ENCODE results near the gene CYFIP1.

CYFIP1 gene

DNA sequence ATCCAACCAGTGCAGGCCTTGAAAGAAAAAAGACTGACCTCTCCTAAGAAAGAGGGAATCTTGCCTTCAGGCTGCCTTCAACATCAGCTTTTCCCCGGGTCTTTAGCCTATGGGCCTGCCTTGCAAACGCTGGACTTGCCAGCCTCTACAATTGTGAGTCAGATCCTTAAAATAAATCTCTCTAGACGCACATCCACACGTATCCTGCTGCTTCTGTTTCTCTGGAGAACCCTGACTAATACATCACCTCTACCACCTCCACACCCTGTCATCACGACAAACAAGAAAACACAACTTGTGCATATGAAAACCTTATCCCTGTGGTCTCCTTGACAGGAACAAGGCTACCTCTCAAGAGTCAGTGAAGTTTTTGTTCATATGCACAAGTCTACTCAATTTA, 11.8 kb downstream of the CYFIP1 start:
- no peak for DNase-seq (ENCODE audit: low read depth)

- DNase-seq (ENCODE audit: low read depth): no peak
These were observed 12.9 kb downstream of the CYFIP1 start for GRCh38 chr15:22967084-22967770.

DNA sequence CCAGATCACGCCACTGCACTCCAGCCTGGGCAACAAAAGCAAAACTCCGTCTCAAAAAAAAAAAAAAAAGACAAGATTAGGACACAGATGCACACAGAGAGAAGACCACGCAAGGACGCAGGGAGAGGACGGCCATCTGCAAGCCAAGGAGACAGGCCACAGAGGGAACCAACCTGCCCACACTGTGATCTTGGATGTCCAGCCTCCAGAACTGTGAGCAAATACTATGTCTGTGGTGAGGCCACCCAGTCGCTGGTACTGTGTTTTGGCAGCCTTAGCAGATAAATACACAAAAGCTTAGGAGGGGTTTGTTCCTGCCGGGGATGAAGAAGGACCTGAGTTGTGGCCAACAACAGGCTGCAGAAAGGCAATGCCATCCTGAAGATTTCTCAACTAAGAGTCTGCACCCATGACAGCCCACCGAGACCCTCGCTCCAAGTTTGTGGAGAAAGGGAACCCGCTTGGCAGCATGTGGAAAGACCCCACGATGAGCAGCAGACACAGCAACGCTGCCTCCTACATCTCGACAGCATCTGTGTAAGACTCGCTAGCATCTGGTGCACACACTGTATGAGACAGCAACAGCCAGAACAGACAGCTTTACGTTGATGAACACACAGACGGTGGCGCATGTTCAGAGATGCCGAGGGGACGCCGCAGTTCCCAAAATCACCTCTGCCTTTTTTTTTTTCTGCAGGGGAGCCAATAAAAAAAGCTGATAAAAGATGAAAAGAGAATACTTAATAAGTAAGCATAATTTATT, 13.7 kb downstream of the CYFIP1 start:
- no peak for DNase-seq (ENCODE audit: low read depth)

DNA sequence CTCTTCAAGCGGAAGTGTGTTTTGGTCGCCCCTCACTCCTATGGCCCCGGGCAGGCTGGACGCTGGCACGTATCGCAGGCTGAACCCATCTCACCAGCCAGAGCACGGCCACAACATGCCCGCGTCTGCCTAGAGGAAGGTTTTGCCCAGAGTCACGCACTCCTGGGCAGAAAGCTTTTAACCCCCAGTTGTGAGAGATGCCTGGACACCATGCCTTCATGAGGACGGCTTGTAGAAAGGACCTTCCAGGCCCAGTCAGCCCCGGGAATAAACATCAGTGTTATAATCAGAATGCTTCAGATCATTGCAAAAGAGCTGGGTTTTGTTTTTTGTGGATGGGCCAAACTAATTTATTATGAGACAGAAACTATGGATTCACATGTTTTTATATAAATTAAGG, 16.5 kb downstream of the CYFIP1 start:
- DNase-seq (ENCODE audit: low read depth): no peak

DNA sequence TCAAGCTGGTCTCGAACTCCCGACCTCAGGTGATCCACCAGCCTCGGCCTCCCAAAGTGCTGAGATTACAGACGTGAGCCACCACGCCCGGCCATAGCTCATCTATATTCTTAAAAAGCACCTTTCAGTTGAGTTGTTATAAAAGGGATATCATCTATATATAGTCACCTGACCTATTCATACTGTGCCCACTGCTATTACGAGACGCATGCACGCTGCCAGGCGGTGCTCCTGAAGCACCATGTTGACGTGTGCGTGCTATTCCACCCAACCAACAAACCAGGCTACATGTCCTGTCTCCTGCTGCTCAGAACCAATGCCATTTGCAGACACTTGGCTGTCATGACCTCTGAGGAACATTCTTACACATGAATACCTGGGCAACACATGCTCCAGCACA, 17.6 kb downstream of the CYFIP1 start:
- no peak for DNase-seq (ENCODE audit: low read depth)

- no peak for DNase-seq (ENCODE audit: low read depth)
These were observed 18.4 kb downstream of the CYFIP1 start for GRCh38 chr15:22961762-22962161.

DNA sequence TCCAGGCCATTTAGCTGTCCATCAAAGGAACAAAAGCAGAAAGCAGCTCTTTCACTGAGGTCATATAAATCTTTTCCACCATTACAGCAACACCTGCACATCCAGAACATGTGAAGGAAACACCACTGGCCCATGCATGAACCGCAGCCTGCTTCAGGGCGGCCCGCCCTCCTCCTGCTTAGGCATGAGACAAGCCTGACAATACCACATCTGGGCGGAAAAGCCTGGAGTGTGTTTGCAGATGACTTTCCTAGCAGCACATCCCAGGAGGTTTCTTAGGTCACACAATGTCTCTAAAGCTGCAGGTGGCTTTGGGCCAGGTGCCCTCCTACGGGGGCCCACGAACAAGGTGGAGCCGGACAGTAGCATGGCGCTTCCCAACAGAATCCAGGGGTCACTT, 19.6 kb downstream of the CYFIP1 start:
- no peak for DNase-seq (ENCODE audit: low read depth)

GRCh38 chr15:22960126-22960525, 20.0 kb downstream of the CYFIP1 start:
- DNase-seq (ENCODE audit: low read depth): no peak

GRCh38 chr15:22959321-22960101, 20.7 kb downstream of the CYFIP1 start:
- DNase-seq (ENCODE audit: low read depth): no peak

DNA sequence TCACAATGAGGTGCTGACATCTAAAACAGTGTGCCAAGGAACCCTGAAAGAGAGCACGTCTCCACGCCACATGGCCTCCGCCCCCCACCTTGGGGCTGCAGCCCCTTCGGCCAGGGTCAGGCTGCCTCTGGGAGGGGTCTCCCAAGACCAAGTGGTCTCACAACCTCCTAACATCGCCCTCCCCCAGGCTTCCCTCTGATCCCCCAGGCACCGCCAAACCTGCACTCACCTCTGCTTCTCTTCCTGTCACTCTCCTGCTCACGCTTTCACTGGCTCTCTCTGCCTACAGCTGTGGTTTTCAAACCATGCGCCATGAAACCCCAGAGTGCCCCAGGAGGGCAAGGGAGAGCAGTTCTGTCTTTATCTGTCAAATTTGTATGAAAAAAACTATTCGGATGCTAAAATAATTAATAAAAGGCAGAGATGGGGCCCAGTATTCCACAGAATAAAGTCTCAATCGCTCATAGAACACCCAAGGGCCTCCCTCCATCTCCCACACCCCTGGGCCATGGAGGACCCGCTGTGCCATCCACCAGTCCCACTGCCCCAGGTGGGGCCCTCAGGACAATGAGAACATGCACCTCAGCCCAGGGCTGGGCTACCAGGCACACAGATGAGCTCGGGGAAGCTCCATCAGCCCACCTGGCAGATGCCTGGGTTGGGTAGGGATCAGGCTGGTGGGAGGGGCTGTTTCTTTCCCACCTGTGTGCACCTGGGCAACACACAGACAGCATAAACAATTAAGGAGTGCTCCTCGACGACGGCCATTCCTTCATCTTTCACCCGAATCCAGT, 21.5 kb downstream of the CYFIP1 start:
- no peak for DNase-seq (ENCODE audit: low read depth)

DNA sequence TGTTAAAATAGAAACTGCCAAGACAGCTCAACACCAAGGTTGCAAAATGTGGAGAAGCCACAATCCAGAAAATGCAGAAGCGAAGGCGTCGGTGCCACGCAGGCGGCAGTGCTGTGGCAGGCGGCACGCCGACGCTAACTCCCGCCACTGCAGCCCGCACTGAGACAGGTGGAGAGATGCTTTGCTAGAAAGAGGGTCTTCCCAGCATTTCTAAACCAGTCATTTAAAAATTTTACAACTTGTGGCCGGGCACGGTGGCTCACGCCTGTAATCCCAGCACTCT, 23.2 kb downstream of the CYFIP1 start:
- DNase-seq (ENCODE audit: low read depth): no peak

- no peak for DNase-seq (ENCODE audit: low read depth)
These were observed 23.8 kb downstream of the CYFIP1 start for GRCh38 chr15:22956257-22956977.

GRCh38 chr15:22955544-22956119, 24.5 kb downstream of the CYFIP1 start:
- no peak for DNase-seq (ENCODE audit: low read depth)

DNA sequence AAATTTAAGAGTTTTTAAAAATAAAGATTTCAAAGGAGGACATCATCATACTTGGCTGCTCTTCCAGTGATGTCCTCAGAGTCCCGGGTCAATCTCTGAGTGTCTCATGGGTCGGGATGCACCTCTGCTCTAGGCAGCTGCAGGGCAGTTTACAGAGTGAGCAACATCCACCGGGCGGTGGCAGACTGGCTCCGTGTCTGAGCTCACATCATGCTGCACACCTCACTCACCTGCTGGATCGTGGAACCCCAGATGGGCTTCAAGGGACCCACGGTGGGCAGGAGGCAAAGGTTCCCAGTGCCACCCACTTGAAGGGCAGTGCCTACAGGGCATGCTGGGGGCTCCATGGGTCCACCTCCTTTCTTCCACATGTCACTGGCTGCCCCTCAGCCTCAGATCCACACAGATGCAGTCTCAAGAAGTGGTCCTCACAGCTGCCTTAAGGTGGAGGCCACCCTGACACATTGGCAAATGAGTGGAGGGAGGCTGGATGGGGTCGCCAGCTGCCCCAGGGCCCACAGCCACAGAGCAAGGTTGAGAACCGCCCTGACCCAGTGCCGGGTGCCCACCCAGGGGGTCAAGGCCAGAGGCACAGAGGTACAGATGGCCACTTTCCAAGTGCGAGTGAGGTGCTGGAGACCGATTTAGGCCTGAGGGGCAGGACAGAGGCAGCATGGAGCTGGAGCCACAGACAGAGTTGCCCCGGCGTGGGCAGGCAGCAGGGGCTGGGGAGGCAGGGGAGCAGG, 25.2 kb downstream of the CYFIP1 start:
- no peak for DNase-seq (ENCODE audit: low read depth)

- no peak for DNase-seq (ENCODE audit: low read depth)
These were observed 25.8 kb downstream of the CYFIP1 start for GRCh38 chr15:22954326-22954725.

- DNase-seq (ENCODE audit: low read depth): no peak
These were observed 27.2 kb downstream of the CYFIP1 start for GRCh38 chr15:22952796-22953579.

DNA sequence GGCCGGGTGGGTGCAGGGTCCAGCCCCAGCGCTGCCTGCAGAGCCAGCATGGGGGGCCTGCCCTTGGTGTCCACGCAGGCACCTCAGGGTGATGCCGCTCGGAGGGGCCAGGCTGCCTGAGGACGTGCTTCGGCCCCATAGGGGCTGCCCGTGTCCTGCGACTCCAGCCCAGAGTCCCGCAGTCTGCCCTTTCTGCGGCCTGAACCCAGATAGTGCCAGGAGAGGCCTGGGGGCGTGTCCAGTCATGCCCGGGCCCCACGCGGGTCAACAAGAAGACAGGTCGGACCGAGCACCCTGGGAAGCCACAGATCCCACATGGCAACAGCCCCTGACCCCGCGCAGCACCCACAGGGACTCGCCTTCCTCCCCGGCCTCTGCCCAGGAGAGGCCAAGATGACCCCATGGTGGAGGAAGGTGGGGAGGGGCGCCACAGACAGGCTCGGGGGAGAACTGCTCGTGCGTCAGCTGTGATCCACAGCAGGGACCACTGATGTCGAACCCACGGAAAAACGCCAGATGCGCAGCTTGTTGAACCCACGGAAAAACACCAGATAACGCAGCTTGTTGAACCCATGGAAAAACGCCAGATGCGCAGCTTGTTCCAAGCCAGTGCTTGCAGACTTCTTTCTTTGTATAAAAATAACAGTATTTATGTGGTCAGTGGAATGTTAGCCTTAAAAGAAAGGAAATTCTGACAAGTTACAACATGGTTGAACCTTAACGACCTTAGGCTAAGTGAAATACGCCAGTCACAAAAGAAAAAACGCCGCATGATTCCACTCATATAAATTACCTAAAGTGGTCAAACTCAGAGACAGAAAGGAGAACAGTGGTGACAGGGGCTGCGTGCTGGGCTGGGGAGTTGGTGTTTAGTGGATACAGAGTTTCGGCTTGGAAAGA, 28.5 kb downstream of the CYFIP1 start:
- DNase-seq (ENCODE audit: low read depth): no peak

GRCh38 chr15:22951031-22951380, 29.2 kb downstream of the CYFIP1 start:
- no peak for DNase-seq (ENCODE audit: low read depth)
